Measurements from ENCODE around the gene KSR2.

DNA sequence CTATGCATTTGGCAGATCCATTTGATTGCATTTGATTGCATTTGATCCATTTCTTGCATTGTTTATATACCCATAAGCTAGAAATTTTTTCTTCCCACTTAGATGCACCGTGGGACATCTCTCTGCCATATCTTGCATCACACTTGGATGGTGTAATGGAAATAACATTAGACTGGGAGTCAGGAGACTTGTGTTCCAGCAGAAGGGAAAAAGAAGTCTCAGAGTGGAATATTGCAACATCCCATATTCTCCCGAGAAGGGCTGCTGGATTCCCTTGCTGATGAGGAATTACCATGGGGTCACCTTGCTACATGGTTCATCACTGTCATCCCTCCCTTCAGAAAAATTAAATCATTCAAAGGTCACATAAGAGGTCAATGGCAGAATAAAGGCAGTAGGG lies 78.1 kb downstream of the KSR2 start:
- TF ChIP-seq, protein P1, sequence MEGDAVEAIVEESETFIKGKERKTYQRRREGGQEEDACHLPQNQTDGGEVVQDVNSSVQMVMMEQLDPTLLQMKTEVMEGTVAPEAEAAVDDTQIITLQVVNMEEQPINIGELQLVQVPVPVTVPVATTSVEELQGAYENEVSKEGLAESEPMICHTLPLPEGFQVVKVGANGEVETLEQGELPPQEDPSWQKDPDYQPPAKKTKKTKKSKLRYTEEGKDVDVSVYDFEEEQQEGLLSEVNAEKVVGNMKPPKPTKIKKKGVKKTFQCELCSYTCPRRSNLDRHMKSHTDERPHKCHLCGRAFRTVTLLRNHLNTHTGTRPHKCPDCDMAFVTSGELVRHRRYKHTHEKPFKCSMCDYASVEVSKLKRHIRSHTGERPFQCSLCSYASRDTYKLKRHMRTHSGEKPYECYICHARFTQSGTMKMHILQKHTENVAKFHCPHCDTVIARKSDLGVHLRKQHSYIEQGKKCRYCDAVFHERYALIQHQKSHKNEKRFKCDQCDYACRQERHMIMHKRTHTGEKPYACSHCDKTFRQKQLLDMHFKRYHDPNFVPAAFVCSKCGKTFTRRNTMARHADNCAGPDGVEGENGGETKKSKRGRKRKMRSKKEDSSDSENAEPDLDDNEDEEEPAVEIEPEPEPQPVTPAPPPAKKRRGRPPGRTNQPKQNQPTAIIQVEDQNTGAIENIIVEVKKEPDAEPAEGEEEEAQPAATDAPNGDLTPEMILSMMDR (IDR thresholded peaks at IDR 0.05): no peak
- TF ChIP-seq POLR2AphosphoS5 (IDR thresholded peaks at IDR 0.05; ENCODE audit: insufficient read depth in 1 of 2, low read depth in 1 of 2): no peak
